Activated T-cell treated with anti-CD3 and anti-CD28 coated beads for 24 hours (primary cell): ENCODE measurements around the gene PIGT.
"Not testable (repeated sequence)": the region's sequence is repeated elsewhere in the genome, so short reads cannot be mapped to it uniquely, and the experiment has no call there.

Experiments used
- DNase-seq: peaks from one replicate; pipeline ENCODE4 v3.0.0-alpha.2; 2020; ENCODE audit warnings: low read depth

PIGT gene

GRCh38 chr20:45462711-45463509, 47.0 kb downstream of the PIGT start:
- no peak for DNase-seq

- DNase-seq = no peak
Measured at GRCh38 chr20:45463709-45464108, 47.8 kb downstream of the PIGT start.

- DNase-seq = no peak
Measured at GRCh38 chr20:45465491-45466266, 49.7 kb downstream of the PIGT start.

- DNase-seq = no peak
Measured at GRCh38 chr20:45467172-45467571, 51.2 kb downstream of the PIGT start.

GRCh38 chr20:45467861-45468260, 51.9 kb downstream of the PIGT start:
- DNase-seq = no peak

- DNase-seq = no peak
Measured at GRCh38 chr20:45469336-45470261, 53.7 kb downstream of the PIGT start, which contains the start of gene WFDC2. TSS of gene WFDC2 (plus strand) at chr20:45469753. CDS start at chr20:45469782, 29 bp downstream.

- DNase-seq = no peak
Measured at GRCh38 chr20:45470262-45470931, 54.5 kb downstream of the PIGT start.

- no peak for DNase-seq
Measured at GRCh38 chr20:45470937-45471336, 55.0 kb downstream of the PIGT start.

GRCh38 chr20:45472286-45472685, 56.3 kb downstream of the PIGT start:
- DNase-seq = not testable (repeated sequence)
